Upper lobe of right lung (tissue), 1 donor: ENCODE measurements around the gene SLC17A1. TPM values are rescaled to one million over a fixed set of nuclear protein-coding genes. Genes with fewer than 3 reads are reported as not detected.

Experiments used
- ATAC-seq: fragments of 200-7000 bp; cut with Tn5 transposase; one replicate; pipeline ENCODE4 v1.9.1; 2020; ENCODE audit warnings: mild to moderate bottlenecking, moderate library complexity
- DNase-seq: peaks from one replicate; pipeline ENCODE4 v3.0.0-alpha.2; 2020
- H3K27ac ChIP-seq: fragments of 200-600 bp; one replicate; pipeline ENCODE4 v1.8.0; 2022
- H3K27me3 ChIP-seq: fragments of 200-600 bp; one replicate; pipeline ENCODE4 v1.8.0; 2022; ENCODE audit warnings: mild to moderate bottlenecking
- H3K36me3 ChIP-seq: fragments of 200-600 bp; one replicate; pipeline ENCODE4 v1.8.0; 2022
- H3K4me1 ChIP-seq: fragments of 200-600 bp; one replicate; pipeline ENCODE4 v1.8.0; 2022
- H3K4me3 ChIP-seq: fragments of 200-600 bp; one replicate; pipeline ENCODE4 v1.8.0; 2022; ENCODE audit warnings: mild to moderate bottlenecking
- H3K9me3 ChIP-seq: fragments of 200-600 bp; one replicate; pipeline ENCODE4 v1.8.0; 2022
- intact Hi-C: fragments of 100-400 bp; cut with DNase I; formaldehyde crosslinking; loops from one replicate; pipeline ENCODE4 v1.11.0; 2022
- total RNA-seq: library from RNA; stranded (reverse); fragmentation: NEBNext Ultra II Directional; extraction: Animal tissue kit (Norgen Biotek cat#: 25700); gene quantifications from one replicate; pipeline ENCODE4 v1.2.1, GENCODE V29; 2021
- TF ChIP-seq, protein P1 (sequence below): fragments of 200-600 bp; IDR thresholded peaks from one replicate; pipeline ENCODE4 v1.8.0; 2022; ENCODE audit warnings: antibody characterized with exemption
- donor health status: DM: no; HTN: yes; CAD: no; lungs with severe emphysema.

The SLC17A1 gene
- total RNA-seq, 1 donor from 2014 or later: not detected

DNA sequence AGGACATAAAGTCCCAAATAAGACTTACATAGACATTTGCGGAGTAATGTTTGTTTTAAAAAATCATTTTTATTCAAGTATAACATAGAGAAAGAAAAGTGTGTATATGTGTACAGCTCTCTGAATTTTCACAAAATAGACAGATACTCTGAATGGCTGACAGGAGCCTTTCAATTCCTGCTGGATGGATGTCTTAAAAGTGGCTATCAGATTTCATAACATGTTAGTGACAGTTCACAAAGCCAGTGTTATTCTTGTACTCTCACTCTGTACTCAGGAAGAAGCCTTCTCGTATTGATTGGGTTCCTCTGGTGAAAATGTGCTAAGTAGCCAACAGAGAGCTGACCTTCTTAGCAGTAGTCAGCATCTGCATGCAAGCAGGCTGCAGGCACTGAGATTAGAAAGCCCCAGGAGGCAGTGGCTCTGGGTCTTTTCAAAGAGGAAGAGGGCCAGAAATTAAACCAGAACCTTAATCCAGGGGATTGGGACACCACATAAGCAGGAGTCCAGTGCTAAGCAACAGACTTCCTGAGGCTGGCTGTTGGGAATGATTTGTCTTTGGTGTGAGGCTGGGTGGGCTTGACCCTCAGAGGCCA, 57.6 kb downstream of the SLC17A1 start:
- ATAC-seq: no peak
- intact Hi-C loops: no loop called here
- H3K27me3 ChIP-seq: no peaks in the 10 kb centered on the region
- no peak for DNase-seq
- H3K4me3 ChIP-seq: no peak overlapping the region
- TF ChIP-seq, protein P1, sequence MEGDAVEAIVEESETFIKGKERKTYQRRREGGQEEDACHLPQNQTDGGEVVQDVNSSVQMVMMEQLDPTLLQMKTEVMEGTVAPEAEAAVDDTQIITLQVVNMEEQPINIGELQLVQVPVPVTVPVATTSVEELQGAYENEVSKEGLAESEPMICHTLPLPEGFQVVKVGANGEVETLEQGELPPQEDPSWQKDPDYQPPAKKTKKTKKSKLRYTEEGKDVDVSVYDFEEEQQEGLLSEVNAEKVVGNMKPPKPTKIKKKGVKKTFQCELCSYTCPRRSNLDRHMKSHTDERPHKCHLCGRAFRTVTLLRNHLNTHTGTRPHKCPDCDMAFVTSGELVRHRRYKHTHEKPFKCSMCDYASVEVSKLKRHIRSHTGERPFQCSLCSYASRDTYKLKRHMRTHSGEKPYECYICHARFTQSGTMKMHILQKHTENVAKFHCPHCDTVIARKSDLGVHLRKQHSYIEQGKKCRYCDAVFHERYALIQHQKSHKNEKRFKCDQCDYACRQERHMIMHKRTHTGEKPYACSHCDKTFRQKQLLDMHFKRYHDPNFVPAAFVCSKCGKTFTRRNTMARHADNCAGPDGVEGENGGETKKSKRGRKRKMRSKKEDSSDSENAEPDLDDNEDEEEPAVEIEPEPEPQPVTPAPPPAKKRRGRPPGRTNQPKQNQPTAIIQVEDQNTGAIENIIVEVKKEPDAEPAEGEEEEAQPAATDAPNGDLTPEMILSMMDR: no peak
- H3K36me3 ChIP-seq: no peaks in the 10 kb centered on the region
- no peak overlapping the region for H3K27ac ChIP-seq
- H3K4me1 ChIP-seq: no peaks in the 10 kb centered on the region
- no peaks in the 10 kb centered on the region for H3K9me3 ChIP-seq

DNA sequence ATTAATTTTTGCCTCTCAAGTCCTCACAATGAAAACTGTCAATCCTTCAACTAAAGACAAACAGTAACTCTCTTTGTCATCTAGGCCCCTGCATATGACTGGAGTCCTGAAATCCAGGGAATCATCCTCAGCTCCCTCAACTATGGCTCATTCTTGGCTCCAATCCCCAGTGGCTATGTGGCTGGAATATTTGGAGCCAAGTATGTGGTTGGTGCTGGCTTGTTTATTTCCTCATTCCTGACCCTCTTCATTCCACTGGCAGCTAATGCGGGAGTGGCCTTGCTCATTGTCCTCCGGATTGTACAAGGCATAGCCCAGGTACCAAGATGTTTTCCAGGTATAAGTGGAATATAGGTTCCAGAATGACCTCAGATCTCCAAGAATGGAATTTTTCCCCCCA, 61.9 kb downstream of the SLC17A1 start:
- H3K27me3 ChIP-seq: no peaks in the 10 kb centered on the region
- TF ChIP-seq, protein P1: no peak
- intact Hi-C loops: no loop called here
- no peaks in the 10 kb centered on the region for H3K4me1 ChIP-seq
- no peaks in the 10 kb centered on the region for H3K9me3 ChIP-seq
- no peak overlapping the region for H3K4me3 ChIP-seq
- no peak overlapping the region for H3K27ac ChIP-seq
- no peak for DNase-seq
- H3K36me3 ChIP-seq: no peaks in the 10 kb centered on the region
- ATAC-seq: peak; percentile 85

- DNase-seq (no peak), ATAC-seq (no peak)
- intact Hi-C loops: no loop called here
- no peak overlapping the region for H3K4me3 ChIP-seq
- no peaks in the 10 kb centered on the region for H3K27me3 ChIP-seq
- TF ChIP-seq, protein P1: no peak
- no peaks in the 10 kb centered on the region for H3K36me3 ChIP-seq
- H3K4me1 ChIP-seq: no peaks in the 10 kb centered on the region
- H3K27ac ChIP-seq: no peak overlapping the region
- H3K9me3 ChIP-seq: no peaks in the 10 kb centered on the region
Observed at GRCh38 chr6:25768566-25768965, 63.3 kb downstream of the SLC17A1 start.

- Histone ChIP-seq H3K27ac (no peak overlapping the region), H3K4me1 (no peaks in the 10 kb centered on the region), H3K9me3 (no peaks in the 10 kb centered on the region), H3K36me3 (no peaks in the 10 kb centered on the region), H3K27me3 (no peaks in the 10 kb centered on the region), H3K4me3 (no peak overlapping the region)
- TF ChIP-seq, protein P1: no peak
- DNase-seq (no peak), ATAC-seq (no peak)
- intact Hi-C loops: no loop called here
Observed at GRCh38 chr6:25764611-25765010, 67.2 kb downstream of the SLC17A1 start.

- TF ChIP-seq, protein P1: no peak
- no peak for ATAC-seq
- no peaks in the 10 kb centered on the region for H3K9me3 ChIP-seq
- no peak overlapping the region for H3K4me3 ChIP-seq
- no peaks in the 10 kb centered on the region for H3K4me1 ChIP-seq
- DNase-seq: no peak
- no peaks in the 10 kb centered on the region for H3K36me3 ChIP-seq
- intact Hi-C loops: no loop called here
- no peak overlapping the region for H3K27ac ChIP-seq
- no peaks in the 10 kb centered on the region for H3K27me3 ChIP-seq
Observed at GRCh38 chr6:25757936-25758642, 73.8 kb downstream of the SLC17A1 start.
